ENCODE data around the gene OCA2. TPM values are rescaled to one million over a fixed set of nuclear protein-coding genes. Genes with fewer than 3 reads are reported as not detected.
A peak's percentile ranks its signal among the peaks of the same experiment; 100 is the strongest.

Gene OCA2
- total RNA-seq, 2 donors from 2014 or later, result 3.7 TPM; not detected in 1

GRCh38 chr15:28022181-28022580 lies 76.9 kb downstream of the OCA2 start:
- Histone ChIP-seq H3K36me3 (no peaks in the 10 kb centered on the region), H3K27me3 (replicated peaks; ENCODE audit: insufficient read depth) (no peaks in the 10 kb centered on the region), H3K27ac (no peak overlapping the region), H3K4me1 (replicated peaks) (no peaks in the 10 kb centered on the region), H3K9me3 (no peaks in the 10 kb centered on the region), H3K4me3 (no peak overlapping the region)
- 77% methylated on average over 13 of the region's 13 CpGs for WGBS
- TF ChIP-seq CTCF (IDR thresholded peaks at IDR 0.05), result no peak
- TF ChIP-seq POLR2AphosphoS5 (IDR thresholded peaks at IDR 0.05), result no peak
- no peak for TF ChIP-seq POLR2A (IDR thresholded peaks at IDR 0.05)
- DNase-seq (ENCODE audit: low spot score), result no peak
- intact Hi-C loops (cut with DNase I), result no loop called here

- Histone ChIP-seq H3K4me3 (no peak overlapping the region), H3K27ac (no peak overlapping the region), H3K27me3 (replicated peaks; ENCODE audit: insufficient read depth) (no peaks in the 10 kb centered on the region), H3K36me3 (no peaks in the 10 kb centered on the region), H3K9me3 (no peaks in the 10 kb centered on the region), H3K4me1 (replicated peaks) (no peaks in the 10 kb centered on the region)
- 42% methylated on average over 17 of the region's 17 CpGs for WGBS
- TF ChIP-seq POLR2A (IDR thresholded peaks at IDR 0.05) (no peak), CTCF (IDR thresholded peaks at IDR 0.05) (peak in 3 of 4 experiments; percentile 40 to 54 (median 44))
- intact Hi-C loops (cut with DNase I), result no loop called here
- peak; percentile 25 for DNase-seq (ENCODE audit: low spot score)
Measured at GRCh38 chr15:28021281-28022039, 77.7 kb downstream of the OCA2 start.

GRCh38 chr15:28020644-28021043 lies 78.5 kb downstream of the OCA2 start:
- Histone ChIP-seq H3K27ac (no peak overlapping the region), H3K27me3 (replicated peaks; ENCODE audit: insufficient read depth) (no peaks in the 10 kb centered on the region), H3K4me3 (no peak overlapping the region), H3K36me3 (no peaks in the 10 kb centered on the region), H3K4me1 (replicated peaks) (no peaks in the 10 kb centered on the region), H3K9me3 (no peaks in the 10 kb centered on the region)
- DNase-seq (ENCODE audit: low spot score), result no peak
- no peak for TF ChIP-seq POLR2A (IDR thresholded peaks at IDR 0.05)
- TF ChIP-seq CTCF (IDR thresholded peaks at IDR 0.05), result no peak
- 84% methylated on average over 6 of the region's 6 CpGs for WGBS
- intact Hi-C loops (cut with DNase I), result no loop called here

- WGBS, result 87% methylated on average over 19 of the region's 19 CpGs
- intact Hi-C loops (cut with DNase I), result no loop called here
- no peak for TF ChIP-seq POLR2A (IDR thresholded peaks at IDR 0.05)
- TF ChIP-seq POLR2AphosphoS5 (IDR thresholded peaks at IDR 0.05), result no peak
- no peak for TF ChIP-seq CTCF (IDR thresholded peaks at IDR 0.05)
- Histone ChIP-seq H3K4me3 (no peak overlapping the region), H3K27me3 (replicated peaks; ENCODE audit: insufficient read depth) (no peaks in the 10 kb centered on the region), H3K4me1 (replicated peaks) (no peaks in the 10 kb centered on the region), H3K9me3 (no peaks in the 10 kb centered on the region), H3K36me3 (no peaks in the 10 kb centered on the region), H3K27ac (no peak overlapping the region)
- no peak for DNase-seq (ENCODE audit: low spot score)
Measured at GRCh38 chr15:28019594-28020309, 79.4 kb downstream of the OCA2 start.

Measured in prostate gland (tissue), 2 donors.